ENCODE data around the gene GMDS.

- TF ChIP-seq EZH2 (IDR thresholded peaks at IDR 0.05; ENCODE audit: insufficient read depth, poor library complexity, severe bottlenecking) (no peak), EZH2phosphoT487 (IDR thresholded peaks at IDR 0.05; ENCODE audit: insufficient read depth, low read depth) (no peak)
These were observed 539.8 kb downstream of the GMDS start for GRCh38 chr6:1705630-1706029.
